CD4-positive, alpha-beta T cell treated with Interleukin-6 for 4 hours (primary cell): Measurements from ENCODE around the gene MAS1L.

Experiments
- DNase-seq: peaks from one replicate; pipeline ENCODE4 v3.0.0-alpha.2; 2020; ENCODE audit warnings: mixed read lengths

MAS1L gene

DNA sequence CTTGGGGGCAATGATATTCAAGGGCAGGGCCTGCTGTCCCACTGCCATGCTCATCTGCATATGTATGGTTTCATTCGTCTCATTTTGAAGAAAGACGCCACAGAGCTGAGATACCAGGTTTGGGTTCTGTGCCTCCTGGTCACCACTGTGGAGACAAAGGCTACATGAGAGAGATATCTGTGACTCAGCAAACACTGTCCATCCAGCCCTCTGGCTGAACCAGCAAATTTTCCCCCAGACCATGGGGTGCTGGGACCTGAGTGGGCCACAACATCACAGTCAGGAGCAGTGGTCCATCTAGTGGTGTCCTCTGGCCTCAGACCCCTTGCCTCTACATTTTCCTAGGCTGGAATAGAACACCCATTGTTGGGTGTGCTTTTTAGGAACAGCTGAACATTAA lies at the start of gene MAS1L:
TSS of gene MAS1L (minus strand) at position 297 of the 400 bp plus-strand sequence. CDS start at position 243, 54 bp downstream.
- no peak for DNase-seq

- no peak for DNase-seq
These were observed 44.7 kb upstream of the MAS1L start for GRCh38 chr6:29532320-29532951.

GRCh38 chr6:29531668-29532067 lies 43.9 kb upstream of the MAS1L start:
- no peak for DNase-seq

DNA sequence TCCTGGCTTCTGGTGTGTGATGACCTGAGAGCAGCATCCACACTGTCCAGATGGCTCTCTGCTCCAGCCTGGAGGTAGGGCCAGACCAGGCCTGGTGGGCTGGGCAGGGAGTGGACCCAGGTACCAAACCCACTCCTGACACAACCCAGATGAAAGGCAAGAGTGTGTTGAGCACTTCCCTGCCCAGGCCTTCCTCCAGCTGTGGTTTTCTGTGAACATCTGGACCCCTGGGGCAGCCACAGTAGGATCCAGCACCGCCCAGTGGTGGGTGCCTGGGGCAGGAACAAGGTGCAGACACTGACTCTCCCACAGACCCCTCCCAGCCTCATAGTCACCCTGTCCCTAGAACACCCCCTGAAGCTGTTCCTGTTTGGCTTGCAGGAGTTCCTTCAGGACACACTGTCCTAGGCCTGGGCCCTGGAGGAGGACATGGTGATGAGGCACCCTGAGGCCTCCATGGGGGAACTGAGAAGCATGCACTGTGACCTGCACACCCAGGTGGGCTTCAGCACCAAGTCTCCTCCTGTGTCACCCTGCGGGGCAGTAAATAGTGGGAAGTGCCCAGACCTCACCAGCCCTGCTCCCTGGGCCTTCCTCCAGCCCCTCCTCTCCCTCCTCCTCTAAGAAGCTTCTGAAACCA lies 43.0 kb upstream of the MAS1L start:
- no peak for DNase-seq

DNA sequence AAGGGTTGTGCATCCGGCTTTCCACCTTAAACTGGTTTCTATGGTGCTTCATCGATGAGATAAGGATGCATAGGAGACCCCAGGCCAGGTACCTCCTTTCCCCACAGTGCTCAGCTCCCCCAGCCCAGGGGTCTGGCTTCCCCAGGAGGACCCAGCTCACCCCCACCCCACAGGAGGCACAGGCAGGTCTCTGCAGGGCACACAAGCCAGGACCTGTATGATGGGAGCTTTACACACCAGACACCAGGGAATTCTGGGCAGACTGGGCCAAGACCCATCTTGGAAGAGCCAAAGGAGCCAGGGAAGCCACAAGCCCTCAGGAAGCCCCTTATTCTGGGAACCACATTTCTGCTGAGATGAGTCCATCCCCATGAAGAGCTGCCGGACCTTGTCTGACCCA lies 42.2 kb upstream of the MAS1L start:
- no peak for DNase-seq

DNA sequence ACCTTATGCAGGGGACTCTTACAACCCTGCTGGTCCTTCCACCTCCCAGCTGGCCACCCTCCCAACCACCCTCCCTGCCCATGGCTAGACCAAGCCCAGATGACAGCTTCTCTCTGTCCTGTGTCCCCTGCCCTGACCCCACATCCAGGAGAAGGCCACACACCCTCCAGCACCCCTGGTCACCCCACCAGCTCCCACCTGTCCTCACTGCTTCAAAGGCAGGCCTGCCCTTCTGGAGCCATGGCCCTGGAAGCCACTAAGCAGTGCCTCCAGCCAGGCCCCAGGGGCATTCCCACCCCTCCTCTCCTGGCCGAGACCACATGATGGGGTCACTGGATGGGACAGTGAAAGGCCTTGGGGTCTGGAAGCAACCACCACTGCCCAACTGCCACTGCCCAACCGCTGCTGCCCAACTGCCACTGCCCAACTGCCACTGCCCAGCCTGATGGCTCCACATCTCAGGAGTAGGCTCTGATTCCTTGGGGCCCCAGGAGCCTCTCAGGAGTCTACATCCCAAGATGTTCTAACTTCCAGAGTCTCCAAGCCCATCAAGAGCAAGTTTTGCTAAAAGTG lies 41.3 kb upstream of the MAS1L start:
- DNase-seq, result no peak

- DNase-seq, result no peak
These were observed 40.7 kb upstream of the MAS1L start for GRCh38 chr6:29528300-29528931.

DNA sequence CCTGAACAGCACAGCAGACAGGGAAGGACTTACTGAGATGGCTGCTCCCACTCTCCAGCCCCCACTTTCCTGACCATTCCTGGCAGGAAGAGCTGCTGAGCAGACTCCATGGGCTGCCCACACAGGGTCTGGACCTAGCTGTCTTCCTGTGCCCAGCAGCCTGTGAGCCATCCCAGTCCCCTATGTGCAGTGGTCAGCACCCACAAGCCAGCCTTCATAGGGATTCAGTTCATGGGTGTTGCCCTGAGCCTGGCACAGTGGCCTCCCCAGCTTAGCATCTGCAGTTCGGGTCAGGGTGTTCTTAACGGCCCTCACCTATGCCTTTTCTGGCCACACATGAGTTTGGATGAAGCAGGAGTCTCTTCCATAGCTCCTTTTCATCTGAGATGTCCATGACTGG lies 39.8 kb upstream of the MAS1L start:
- DNase-seq, result no peak

GRCh38 chr6:29527126-29527525 lies 39.4 kb upstream of the MAS1L start:
- no peak for DNase-seq

DNA sequence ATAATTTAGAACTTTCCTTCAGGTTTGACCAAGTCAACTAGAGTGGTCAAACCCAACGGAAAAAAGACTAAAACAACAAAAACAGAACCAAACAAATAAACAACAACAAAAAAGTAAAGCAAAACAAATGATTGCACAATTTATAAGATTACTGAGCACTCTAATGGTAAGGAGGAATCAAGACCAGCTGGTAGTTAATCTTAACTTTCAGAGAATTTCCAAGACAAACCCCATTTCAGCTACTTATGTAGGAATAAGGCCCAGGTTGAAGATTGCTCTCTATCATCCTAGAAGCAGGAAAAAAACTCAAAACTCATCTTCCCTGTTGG lies 37.5 kb upstream of the MAS1L start:
- no peak for DNase-seq

DNA sequence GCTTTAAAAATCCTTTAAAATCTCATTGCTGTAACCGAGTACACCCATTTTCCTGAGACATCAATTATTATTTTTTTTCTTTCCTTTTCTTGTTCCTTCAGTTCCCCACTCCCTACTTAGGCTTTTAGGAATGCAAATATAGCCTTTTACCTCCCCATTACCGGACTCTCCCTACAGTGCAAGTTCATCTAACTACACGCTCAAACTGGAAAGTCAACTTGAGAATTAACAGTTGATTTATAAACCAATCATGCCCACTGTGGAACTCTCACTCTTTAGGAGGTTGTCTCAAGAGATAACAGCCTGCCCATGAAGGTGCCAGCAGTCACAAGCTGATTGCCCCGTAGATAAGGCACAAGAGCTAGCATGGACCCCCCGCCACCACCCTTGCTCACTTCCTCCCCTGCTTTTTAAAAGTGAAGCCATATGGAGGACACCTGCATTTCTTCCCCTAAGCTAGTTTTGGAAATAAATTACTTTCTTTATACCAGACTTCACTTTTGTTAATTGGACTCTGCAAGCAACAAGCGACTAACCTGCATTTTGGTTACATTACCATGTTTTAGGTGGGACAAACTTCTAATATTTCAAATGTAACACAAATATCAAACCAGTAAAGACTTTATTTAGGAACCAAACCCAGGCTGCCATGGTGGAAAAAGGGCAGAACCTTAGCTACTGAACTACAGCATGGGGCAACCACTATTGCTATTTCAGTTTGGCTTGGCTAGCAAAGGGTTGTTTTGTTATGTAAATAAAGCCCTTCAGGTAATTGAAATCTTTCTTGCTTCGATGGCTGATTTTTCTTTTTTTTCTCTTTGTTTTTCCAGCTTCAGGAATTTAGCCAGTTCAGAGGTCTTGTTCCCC lies 36.9 kb upstream of the MAS1L start:
- no peak for DNase-seq

GRCh38 chr6:29524044-29524443 lies 36.3 kb upstream of the MAS1L start:
- no peak for DNase-seq

GRCh38 chr6:29522227-29522626 lies 34.5 kb upstream of the MAS1L start:
- DNase-seq, result no peak

DNA sequence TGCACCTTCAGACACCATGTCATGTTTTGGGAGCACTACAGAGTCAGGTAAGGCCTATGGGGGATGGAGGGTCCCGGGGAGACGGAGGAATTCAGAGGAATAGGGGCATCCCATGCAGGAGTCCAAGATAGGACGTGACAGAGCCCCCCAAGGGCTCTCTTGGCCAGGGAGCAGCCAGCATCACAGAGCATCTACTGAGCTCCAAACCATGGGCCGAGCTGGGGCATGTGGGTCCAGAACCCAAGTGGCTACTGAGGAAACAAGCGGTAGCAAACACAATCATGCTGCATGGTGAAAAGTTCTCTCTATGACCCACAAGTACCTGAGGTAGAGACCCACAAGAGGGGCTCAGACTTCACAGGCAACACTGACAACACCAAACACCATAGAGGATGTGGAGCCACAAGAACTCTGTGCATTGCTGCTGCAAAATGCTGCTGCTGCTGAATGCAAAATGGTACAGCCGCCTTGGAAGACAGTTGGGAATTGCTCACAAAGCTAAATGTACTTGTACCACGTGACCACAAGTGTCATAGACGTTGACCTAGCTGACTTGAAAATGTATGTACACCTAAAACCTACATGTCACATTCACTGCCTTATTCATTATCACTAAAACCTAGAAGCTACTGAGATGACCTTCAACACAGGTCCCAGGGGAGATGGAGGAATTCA lies 33.4 kb upstream of the MAS1L start:
- no peak for DNase-seq

- DNase-seq, result no peak
These were observed 32.5 kb upstream of the MAS1L start for GRCh38 chr6:29520232-29520631.

GRCh38 chr6:29519291-29520010 lies 31.7 kb upstream of the MAS1L start:
- no peak for DNase-seq

GRCh38 chr6:29517728-29518440 lies 30.1 kb upstream of the MAS1L start:
- no peak for DNase-seq

GRCh38 chr6:29517245-29517644 lies 29.5 kb upstream of the MAS1L start:
- DNase-seq, result no peak

DNA sequence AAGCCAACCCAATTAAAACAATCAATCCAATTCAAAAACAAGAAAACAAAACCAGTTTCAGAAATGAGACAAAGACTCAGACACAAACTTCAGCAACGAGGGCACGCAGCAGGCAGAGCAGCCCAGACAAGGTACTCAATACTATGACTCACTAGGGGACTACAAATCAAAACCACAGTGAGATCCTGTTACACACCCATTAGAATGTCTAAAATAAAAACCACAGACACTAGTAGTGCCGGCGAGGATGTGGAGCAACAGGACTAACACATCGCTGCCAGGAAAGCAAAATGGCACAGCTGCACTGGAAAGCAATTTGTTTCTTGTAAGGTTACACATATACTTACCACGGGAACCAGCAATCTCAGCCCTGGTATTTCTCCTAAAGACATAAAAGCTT lies 28.4 kb upstream of the MAS1L start:
- DNase-seq, result peak; percentile 50

DNA sequence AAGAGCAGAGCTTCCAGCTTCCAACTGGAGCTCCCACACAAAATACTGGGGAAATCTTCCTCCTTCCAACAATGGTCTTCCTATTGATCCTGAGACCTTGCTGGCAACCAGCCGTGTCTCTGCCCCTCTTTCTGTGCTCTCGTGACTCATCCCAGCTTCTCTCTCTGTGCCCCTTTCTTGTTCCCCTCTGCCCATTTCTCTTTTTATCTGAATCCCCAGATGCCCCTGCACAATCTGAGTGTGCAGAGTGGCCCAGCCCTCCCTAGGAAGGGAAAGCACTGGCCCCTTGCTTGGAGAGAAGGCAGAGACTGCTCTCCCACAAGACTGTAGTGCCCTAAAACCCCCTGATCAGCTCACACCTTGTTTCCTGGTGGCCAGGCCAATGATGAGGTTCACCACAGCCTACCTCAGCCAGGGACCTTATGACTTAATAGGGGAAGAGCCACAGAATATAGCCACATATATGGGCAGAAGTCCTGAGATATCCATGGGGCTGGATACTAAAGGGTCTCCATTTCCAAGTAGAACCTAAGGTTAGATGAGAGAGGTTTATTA lies 23.1 kb upstream of the MAS1L start:
- no peak for DNase-seq

DNA sequence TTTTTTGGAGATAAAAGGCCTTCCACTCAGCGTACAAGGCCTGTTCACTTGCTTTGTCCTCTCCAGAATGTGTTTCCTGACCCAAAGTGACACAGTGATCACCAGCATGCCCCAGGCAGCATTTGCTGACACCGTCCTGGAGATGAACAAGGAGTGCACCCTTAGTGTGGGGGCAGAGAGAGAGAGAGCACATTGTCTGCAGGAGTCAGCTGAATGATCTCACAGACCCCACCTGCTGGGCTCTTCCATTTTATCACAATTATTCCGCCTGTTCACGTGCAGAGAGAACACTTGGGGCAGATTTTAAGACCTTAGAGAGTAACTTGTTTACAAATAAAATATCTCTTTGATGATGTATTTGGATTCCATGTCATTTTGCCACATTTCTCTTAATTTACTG lies 22.4 kb upstream of the MAS1L start:
- DNase-seq, result no peak
